Mesodermal cell (in vitro differentiated cells): ENCODE results near the gene PCDHA6.
"Not testable (repeated sequence)": the region's sequence is repeated elsewhere in the genome, so short reads cannot be mapped to it uniquely, and the experiment has no call there.

ENCODE experiments used
- H3K27ac ChIP-seq: 2 replicates; pipeline ENCODE4 v1.7.0; 2013; ENCODE audit warnings: mild to moderate bottlenecking, low read depth, low read length, moderate library complexity; ENCODE audit not compliant: severe bottlenecking
- H3K36me3 ChIP-seq: 2 replicates; pipeline ENCODE4 v1.7.1; 2013; ENCODE audit warnings: mild to moderate bottlenecking, low read length, moderate library complexity; ENCODE audit not compliant: control insufficient read depth, insufficient read depth
- H3K4me1 ChIP-seq: one replicate; pipeline ENCODE4 v1.7.1; 2013; ENCODE audit warnings: mild to moderate bottlenecking, low read length; ENCODE audit not compliant: insufficient read depth, control insufficient read depth, poor library complexity, severe bottlenecking
- H3K4me3 ChIP-seq: 2 replicates; pipeline ENCODE4 v1.7.0; 2013; ENCODE audit warnings: low read length, control low read depth, mild to moderate bottlenecking; ENCODE audit not compliant: insufficient read depth, poor library complexity, severe bottlenecking; ENCODE audit errors: extremely low read depth
- H3K9me3 ChIP-seq: 2 replicates; pipeline ENCODE4 v1.7.1; 2013; ENCODE audit warnings: mild to moderate bottlenecking, low read length, moderate library complexity; ENCODE audit not compliant: control insufficient read depth
- WGBS, 2 experiments: methylation state at CpG; one replicate each; pipeline ENCODE4 v1.1.5; 2013; ENCODE audit warnings: missing lambda C conversion rate in 2 of 2; ENCODE audit not compliant: insufficient coverage in 2 of 2; 5-methylcytosine and 5-hydroxymethylcytosine counted together

PCDHA6 gene

DNA sequence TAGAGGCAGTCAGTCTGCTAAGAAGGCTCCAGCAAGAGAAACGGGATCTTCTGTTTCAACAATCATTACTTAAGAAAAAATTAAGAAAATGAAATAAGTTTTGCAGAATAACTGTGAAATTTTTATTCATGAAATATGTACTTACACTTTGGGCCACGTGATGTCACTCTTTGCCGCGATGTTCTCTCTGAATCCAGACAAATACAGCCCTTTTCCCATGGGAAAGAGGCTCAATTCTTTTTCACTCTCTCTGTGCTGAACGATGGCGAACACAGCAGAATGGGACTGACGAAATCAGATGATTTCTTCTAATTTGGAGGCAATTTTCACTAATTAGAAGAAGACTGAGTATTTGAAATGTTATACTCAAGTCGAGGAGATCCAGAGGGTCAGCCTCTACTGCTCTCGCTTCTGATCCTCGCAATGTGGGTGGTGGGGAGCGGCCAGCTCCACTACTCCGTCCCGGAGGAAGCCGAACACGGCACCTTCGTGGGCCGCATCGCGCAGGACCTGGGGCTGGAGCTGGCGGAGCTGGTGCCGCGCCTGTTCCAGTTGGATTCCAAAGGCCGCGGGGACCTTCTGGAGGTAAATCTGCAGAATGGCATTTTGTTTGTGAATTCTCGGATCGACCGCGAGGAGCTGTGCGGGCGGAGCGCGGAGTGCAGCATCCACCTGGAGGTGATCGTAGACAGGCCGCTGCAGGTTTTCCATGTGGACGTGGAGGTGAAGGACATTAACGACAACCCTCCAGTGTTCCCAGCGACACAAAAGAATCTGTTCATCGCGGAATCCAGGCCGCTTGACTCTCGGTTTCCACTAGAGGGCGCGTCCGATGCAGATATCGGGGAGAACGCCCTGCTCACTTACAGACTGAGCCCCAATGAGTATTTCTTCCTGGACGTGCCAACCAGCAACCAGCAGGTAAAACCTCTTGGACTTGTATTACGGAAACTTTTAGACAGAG, 20.7 kb downstream of the PCDHA6 start, which contains the start of gene PCDHA9:
Gene PCDHA9, plus strand, starts transcription at position 244 of the 964 bp plus-strand sequence. Its CDS starts 114 bp downstream, at position 358.
- H3K27ac ChIP-seq = not testable (repeated sequence)

GRCh38 chr5:140849831-140850634, 22.3 kb downstream of the PCDHA6 start:
- H3K9me3 ChIP-seq = not testable (repeated sequence)
- 96 to 97% methylated on average over 83 to 101 of the region's 101 CpGs for WGBS, 2 experiments

More for the DNA sequence above, 20.7 kb downstream of the PCDHA6 start, which contains the start of gene PCDHA9:
- not testable (repeated sequence) for H3K9me3 ChIP-seq, H3K4me1 ChIP-seq, H3K36me3 ChIP-seq, H3K4me3 ChIP-seq
- 89 to 95% methylated on average over 21 to 27 of the region's 48 CpGs for WGBS, 2 experiments

DNA sequence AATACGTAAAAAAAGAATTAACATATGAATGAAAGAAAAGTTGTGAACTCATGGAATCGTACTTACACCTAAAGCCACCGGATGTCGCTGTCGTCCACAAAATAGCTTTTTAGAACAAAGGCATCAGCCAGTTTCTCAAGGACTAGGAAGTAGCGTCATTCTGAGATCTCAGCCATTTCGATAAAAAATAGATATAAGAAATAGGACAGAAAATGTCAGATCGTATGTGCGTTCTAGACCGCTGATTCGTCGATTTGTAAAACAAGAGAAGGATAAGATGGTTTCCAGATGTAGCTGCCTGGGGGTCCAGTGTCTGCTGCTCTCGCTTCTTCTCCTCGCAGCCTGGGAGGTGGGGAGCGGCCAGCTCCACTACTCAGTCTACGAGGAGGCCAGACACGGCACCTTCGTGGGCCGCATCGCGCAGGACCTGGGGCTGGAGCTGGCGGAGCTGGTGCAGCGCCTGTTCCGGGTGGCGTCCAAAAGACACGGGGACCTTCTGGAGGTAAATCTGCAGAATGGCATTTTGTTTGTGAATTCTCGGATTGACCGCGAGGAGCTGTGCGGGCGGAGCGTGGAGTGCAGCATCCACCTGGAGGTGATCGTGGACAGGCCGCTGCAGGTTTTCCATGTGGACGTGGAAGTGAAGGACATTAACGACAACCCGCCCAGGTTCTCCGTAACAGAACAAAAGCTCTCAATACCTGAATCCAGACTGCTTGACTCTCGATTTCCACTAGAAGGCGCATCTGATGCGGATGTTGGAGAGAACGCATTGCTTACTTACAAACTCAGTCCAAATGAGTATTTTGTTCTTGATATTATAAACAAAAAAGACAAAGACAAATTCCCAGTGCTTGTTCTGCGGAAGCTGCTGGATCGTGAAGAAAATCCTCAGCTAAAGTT, 28.3 kb downstream of the PCDHA6 start, which contains the start of gene PCDHA10:
Gene PCDHA10, plus strand, starts transcription at position 126 of the 903 bp plus-strand sequence. Its CDS starts 152 bp downstream, at position 278.
- Histone ChIP-seq H3K4me3 (no peak within 1 kb of the TSS), H3K36me3 (peaks cover 2% of the 10 kb centered on the region), H3K27ac (no peak within 1 kb of the TSS), H3K4me1 (no peaks in the 10 kb centered on the region), H3K9me3 (peaks cover 3% of the 10 kb centered on the region)
- WGBS, 2 experiments = 89 to 94% methylated on average over 38 to 40 of the region's 44 CpGs

More at GRCh38 chr5:140849831-140850634, 22.3 kb downstream of the PCDHA6 start:
- H3K36me3 ChIP-seq, H3K27ac ChIP-seq, H3K4me3 ChIP-seq, H3K4me1 ChIP-seq: not testable (repeated sequence)

GRCh38 chr5:140857177-140857986, 29.6 kb downstream of the PCDHA6 start:
- whole genome bisulfite sequencing, 2 experiments = 98% methylated on average over 83 to 92 of the region's 94 CpGs
- H3K4me3 ChIP-seq = no peak overlapping the region
- H3K4me1 ChIP-seq = no peaks in the 10 kb centered on the region

DNA sequence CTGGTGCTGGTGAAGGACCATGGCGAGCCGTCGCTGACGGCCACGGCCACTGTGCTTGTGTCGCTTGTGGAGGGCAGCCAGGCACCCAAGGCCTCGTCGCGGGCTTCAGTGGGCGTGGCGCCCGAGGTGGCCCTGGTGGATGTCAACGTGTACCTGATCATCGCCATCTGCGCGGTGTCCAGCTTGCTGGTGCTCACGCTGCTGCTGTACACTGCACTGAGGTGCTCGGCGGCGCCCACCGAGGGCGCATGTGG, 30.2 kb downstream of the PCDHA6 start:
- H3K4me1 ChIP-seq = no peaks in the 10 kb centered on the region
- no peak overlapping the region for H3K4me3 ChIP-seq
- peaks cover 5% of the 10 kb centered on the region for H3K9me3 ChIP-seq
- H3K36me3 ChIP-seq = peaks cover 8% of the 10 kb centered on the region
- no peak overlapping the region for H3K27ac ChIP-seq
- WGBS, 2 experiments = 95 to 96% methylated on average over 22 of the region's 22 CpGs

More at GRCh38 chr5:140857177-140857986, 29.6 kb downstream of the PCDHA6 start:
- Histone ChIP-seq H3K9me3 (peaks cover 5% of the 10 kb centered on the region), H3K27ac (no peak overlapping the region), H3K36me3 (peaks cover 7% of the 10 kb centered on the region)

- H3K27ac ChIP-seq = no peak overlapping the region
- peaks cover 5% of the 10 kb centered on the region for H3K9me3 ChIP-seq
- peaks cover 8% of the 10 kb centered on the region for H3K36me3 ChIP-seq
- no peaks in the 10 kb centered on the region for H3K4me1 ChIP-seq
- WGBS, 2 experiments = 93 to 95% methylated on average over 76 of the region's 76 CpGs
- no peak overlapping the region for H3K4me3 ChIP-seq
Observed at GRCh38 chr5:140862441-140863295, 34.9 kb downstream of the PCDHA6 start.

- 56 to 59% methylated on average over 31 to 38 of the region's 41 CpGs for WGBS, 2 experiments
- Histone ChIP-seq H3K36me3 (no peaks in the 10 kb centered on the region), H3K4me3 (peak within 1 kb of the TSS; percentile 47), H3K4me1 (no peaks in the 10 kb centered on the region), H3K9me3 (peaks cover 12% of the 10 kb centered on the region), H3K27ac (peak within 1 kb of the TSS; percentile 26)
Observed at GRCh38 chr5:140868721-140869554, 41.2 kb downstream of the PCDHA6 start, which contains the start of gene PCDHA11. PCDHA11 (plus strand) TSS chr5:140868957; CDS start chr5:140869104, 147 bp downstream.

- H3K4me3 ChIP-seq = peak overlapping the region; percentile 47
- peaks cover 12% of the 10 kb centered on the region for H3K9me3 ChIP-seq
- H3K27ac ChIP-seq = peak overlapping the region; percentile 26
- H3K36me3 ChIP-seq = no peaks in the 10 kb centered on the region
- 92 to 96% methylated on average over 5 of the region's 5 CpGs for WGBS, 2 experiments
- no peaks in the 10 kb centered on the region for H3K4me1 ChIP-seq
Observed at GRCh38 chr5:140869555-140869886, 41.8 kb downstream of the PCDHA6 start.
